Measurements from ENCODE around the gene DUSP5.

GRCh38 chr10:110461088-110461487, 36.6 kb upstream of the DUSP5 start:
- no peak for TF ChIP-seq POLR2A (IDR thresholded peaks at IDR 0.05; ENCODE audit: low read length)
- no peak for TF ChIP-seq GATA1 (IDR thresholded peaks at IDR 0.05; ENCODE audit: low read depth, low read length)
